Adipose tissue (tissue), 3 donors: ENCODE results near the gene PITPNC1. TPM values are rescaled to one million over a fixed set of nuclear protein-coding genes. Genes with fewer than 3 reads are reported as not detected.

Experiments used
- H3K27ac ChIP-seq: one replicate; pipeline ENCODE4 v1.5.1; 2013; ENCODE audit warnings: low read depth, low read length
- WGBS, 3 donors: extraction: QIAGEN DNeasy Blood & Tissue Kit; methylation state at CpG; one replicate each; pipeline ENCODE4 v1.1.7; 2013; 5-methylcytosine and 5-hydroxymethylcytosine counted together
- polyA plus RNA-seq, 3 donors: library from polyadenylated mRNA; stranded (reverse); fragments of 200-250 nt; gene quantifications; one replicate each; pipeline ENCODE4 v1.2.3, GENCODE V29; 2013
- donor health status: healthy with polysubstance abuse.
- donor health status: Bipolar disorder and iron deficiency.
- donor health status: healthy.

Gene PITPNC1
- polyA plus RNA-seq, 3 donors, result 12.6 to 21.2 (median 15.3) TPM

GRCh38 chr17:67658265-67658664 lies 281.2 kb downstream of the PITPNC1 start:
- H3K27ac ChIP-seq, result no peak overlapping the region
- 85 to 97% (median 96%) methylated on average over 4 of the region's 4 CpGs for WGBS, 3 donors

- WGBS, 3 donors, result 71 to 84% (median 82%) methylated on average over 1 of the region's 1 CpG
- no peak overlapping the region for H3K27ac ChIP-seq
Observed at GRCh38 chr17:67659028-67659427, 281.9 kb downstream of the PITPNC1 start.

- no peak overlapping the region for H3K27ac ChIP-seq
Observed at GRCh38 chr17:67662712-67663111, 285.6 kb downstream of the PITPNC1 start.

DNA sequence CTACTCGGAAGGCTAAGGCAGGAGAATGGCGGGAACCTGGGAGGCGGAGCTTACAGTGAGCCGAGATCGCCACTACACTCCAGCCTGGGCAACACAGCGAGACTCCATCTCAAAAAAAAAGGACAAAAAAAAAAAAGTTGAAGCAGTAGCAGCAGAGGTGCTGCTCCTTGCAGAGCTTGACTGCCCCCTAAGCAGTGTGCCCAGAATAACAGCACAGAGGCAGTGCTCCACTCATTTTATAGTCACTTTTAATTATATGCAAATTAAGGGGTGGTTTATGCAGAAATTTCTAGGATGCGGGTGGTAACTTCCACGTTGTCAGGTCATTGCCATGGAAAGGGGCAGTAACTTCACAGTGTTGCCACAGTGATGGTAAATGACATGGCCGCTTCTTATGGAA lies 286.4 kb downstream of the PITPNC1 start:
- H3K27ac ChIP-seq, result no peak overlapping the region
- WGBS, 3 donors, result 91 to 94% (median 93%) methylated on average over 9 of the region's 9 CpGs

DNA sequence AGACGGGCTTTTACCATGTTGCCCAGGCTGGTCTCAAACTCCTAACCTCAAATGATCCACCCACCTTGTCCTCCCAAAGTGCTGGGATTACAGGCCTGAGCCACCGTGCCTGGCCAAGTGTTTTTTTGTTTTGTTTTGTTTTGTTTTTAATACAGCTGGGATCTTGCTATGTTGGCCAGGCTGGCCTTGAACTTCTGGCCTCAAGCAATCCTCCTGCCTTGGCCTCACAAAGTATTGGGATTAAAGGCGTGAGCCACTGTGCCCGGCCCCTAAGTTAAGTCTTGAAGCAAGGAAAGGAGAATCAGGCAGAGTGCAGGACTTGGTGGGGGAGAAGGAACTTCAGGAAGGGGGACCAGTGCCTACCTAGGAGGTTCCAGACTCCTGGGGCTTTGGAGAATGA lies 288.9 kb downstream of the PITPNC1 start:
- WGBS, 3 donors, result 95 to 96% (median 95%) methylated on average over 4 of the region's 4 CpGs

GRCh38 chr17:67666710-67667109 lies 289.6 kb downstream of the PITPNC1 start:
- WGBS, 3 donors, result 58 to 91% (median 83%) methylated on average over 2 of the region's 2 CpGs
- no peak overlapping the region for H3K27ac ChIP-seq

More for the DNA sequence above, 288.9 kb downstream of the PITPNC1 start:
- H3K27ac ChIP-seq, result no peak overlapping the region

- WGBS, 3 donors, result 37 to 55% (median 52%) methylated on average over 3 of the region's 3 CpGs
- no peak overlapping the region for H3K27ac ChIP-seq
Observed at GRCh38 chr17:67671493-67671892, 294.4 kb downstream of the PITPNC1 start.

DNA sequence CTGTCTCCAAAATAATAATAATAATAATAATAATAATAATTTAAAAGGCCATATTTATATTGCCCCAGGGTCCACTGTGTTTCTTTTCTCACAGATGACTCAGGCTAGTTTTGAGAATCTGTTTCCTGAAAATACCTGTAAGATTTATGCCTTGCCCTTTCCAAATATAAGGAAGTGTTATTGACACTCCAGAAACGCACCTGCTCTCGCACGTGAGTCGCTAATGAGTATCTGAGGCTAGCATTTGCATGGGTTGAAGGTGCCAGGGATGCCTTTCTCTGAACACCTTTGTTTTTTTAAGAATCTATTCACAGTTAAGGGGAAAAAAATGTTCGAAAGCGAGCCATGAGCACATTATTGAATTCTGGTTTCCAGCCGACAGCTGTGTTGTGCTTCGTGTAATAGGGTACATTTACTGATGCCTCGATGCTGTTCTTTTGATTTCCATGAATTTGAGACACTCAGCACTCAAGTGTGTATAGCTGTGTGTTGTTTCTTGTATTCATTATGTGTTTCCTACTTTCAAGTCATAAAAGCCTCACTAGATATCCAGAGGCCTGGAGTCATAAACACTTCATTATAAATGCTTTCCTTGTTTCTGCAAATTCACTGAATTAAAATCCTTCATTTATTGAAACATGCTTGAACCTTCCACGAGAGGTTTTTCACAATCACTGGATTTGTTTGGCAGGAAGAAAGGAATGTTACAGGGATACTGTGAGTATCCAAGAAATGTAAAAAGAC lies 295.7 kb downstream of the PITPNC1 start:
- whole genome bisulfite sequencing, 3 donors, result 84 to 91% (median 91%) methylated on average over 10 of the region's 10 CpGs
- no peak overlapping the region for H3K27ac ChIP-seq

- WGBS, 3 donors, result 80 to 88% (median 82%) methylated on average over 4 of the region's 4 CpGs
- no peak overlapping the region for H3K27ac ChIP-seq
Observed at GRCh38 chr17:67675481-67675880, 298.4 kb downstream of the PITPNC1 start.

GRCh38 chr17:67676305-67676704 lies 299.2 kb downstream of the PITPNC1 start:
- WGBS, 3 donors, result 27 to 75% (median 72%) methylated on average over 4 of the region's 4 CpGs
- H3K27ac ChIP-seq, result no peak overlapping the region

DNA sequence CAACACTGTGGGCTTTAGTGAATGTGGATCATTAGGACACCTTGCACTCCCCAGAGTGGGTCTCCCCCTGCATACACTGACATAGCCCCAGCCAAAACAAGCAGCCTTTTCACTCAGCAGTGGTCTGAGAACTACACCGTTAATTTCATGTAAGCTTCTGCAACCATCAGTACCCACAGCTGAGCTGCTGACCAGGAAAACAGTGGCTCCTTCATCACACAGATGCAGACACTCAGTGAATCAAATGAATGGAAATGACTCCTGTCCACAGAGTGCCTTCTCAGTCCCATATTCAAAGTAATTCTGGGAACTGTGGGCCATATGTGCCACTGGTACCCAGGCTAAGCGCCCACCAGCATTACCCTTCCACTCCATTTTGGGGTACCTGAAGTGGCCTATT lies 301.3 kb downstream of the PITPNC1 start:
- no peak overlapping the region for H3K27ac ChIP-seq
- WGBS, 3 donors, result 89 to 96% (median 94%) methylated on average over 2 of the region's 2 CpGs

- no peak overlapping the region for H3K27ac ChIP-seq
- 96 to 99% (median 99%) methylated on average over 2 of the region's 2 CpGs for WGBS, 3 donors
Observed at GRCh38 chr17:67679225-67679624, 302.1 kb downstream of the PITPNC1 start.

- no peak overlapping the region for H3K27ac ChIP-seq
- WGBS, 3 donors, result 87 to 95% (median 95%) methylated on average over 6 of the region's 6 CpGs
Observed at GRCh38 chr17:67679721-67680120, 302.6 kb downstream of the PITPNC1 start.

DNA sequence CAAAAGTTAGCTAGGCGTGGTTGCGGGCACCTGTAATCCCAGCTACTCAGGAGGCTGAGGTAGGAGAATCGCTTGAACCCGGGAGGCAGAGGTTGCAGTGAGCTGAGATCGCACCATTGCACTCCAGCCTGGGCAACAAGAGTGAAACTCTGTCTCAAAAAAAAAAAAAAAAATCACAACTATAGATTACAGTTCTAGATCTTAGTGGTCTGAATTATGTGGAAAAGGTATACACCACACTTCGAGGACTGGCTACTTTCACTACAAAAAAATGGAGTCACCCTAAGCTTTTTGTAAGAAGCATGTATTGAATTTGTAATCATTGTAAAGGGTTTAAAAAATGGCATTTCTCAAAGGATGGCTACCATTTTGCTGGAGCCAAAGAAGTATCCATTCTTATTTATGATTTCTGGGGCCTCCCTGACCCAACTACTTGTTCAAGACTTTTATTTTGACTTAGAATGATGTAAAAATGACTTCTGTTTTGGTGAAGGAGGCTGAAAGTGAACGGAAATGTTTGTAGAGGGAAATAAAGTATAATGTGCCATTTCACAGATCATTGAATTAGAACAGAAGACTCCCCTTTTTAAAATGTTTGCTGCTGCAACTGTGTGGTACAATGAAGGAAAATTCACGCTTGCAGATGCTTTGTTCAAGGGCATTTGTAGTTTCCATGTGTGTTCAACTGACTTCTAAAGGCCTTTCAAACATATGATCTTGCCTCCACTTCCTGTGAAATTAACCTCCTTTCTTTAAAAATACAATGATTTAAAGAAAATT lies 303.6 kb downstream of the PITPNC1 start:
- WGBS, 3 donors, result 95 to 97% (median 96%) methylated on average over 7 to 8 of the region's 8 CpGs
- no peak overlapping the region for H3K27ac ChIP-seq

- H3K27ac ChIP-seq, result no peak overlapping the region
- 29 to 67% (median 62%) methylated on average over 2 of the region's 2 CpGs for WGBS, 3 donors
Observed at GRCh38 chr17:67682196-67682595, 305.1 kb downstream of the PITPNC1 start.

DNA sequence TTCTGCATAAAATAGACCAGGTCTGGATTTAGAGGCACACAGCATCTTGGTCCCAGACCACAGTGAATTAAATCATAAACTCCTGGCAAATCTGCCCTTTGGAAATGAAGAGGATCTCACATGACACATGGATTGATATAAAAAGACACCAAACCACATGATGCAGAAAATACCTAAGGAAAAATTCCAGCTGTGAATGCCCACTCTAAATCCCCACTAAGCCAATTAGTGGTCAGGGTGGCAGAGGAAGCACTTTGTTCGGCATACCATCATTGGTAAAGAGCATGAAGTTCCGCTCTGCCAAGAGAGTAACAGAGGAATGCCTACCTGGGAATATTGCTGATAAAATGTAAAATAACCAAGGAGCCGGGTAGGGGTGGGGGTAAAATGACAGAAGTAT lies 308.3 kb downstream of the PITPNC1 start:
- 77 to 95% (median 92%) methylated on average over 3 of the region's 3 CpGs for WGBS, 3 donors

DNA sequence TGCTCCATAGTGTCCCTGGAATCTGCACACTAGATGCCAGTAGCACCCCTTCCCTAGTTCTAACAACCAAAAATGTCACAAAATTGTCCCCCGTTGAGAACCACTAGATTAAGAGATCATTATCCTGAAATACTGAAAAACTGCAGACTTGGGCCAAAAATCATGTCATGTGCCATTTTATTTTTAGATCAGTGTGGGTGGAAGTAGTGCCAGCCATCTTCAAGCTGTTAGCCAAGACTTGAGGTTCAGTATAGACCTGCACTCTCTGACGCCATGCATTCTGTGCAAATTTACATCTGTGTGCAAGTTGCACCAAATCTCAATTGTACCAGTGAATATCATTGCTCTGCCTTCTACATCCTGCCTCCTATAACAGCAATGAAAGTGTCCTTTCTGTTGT lies 309.2 kb downstream of the PITPNC1 start:
- H3K27ac ChIP-seq, result no peak overlapping the region
- WGBS, 3 donors, result 79 to 81% (median 80%) methylated on average over 2 of the region's 2 CpGs

More for the DNA sequence above, 308.3 kb downstream of the PITPNC1 start:
- no peak overlapping the region for H3K27ac ChIP-seq

DNA sequence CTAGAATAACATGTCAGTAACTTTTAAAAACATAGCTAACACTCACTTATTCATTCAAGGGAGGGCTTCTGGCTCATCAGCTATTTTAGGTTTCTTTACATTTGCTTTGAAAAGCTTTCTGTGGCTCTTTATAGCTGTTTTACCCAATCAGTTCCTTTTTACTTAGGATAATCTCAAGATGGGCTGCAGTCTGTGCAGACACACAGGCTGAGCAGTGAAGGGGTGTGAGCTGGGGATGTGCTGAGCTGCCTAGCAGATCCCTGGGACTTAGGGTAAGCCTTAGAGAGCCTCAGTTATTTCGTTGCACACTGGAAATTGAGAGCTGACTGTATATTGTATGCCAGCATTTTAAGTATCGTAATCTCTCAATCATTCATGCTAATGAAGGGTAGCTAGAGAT lies 310.4 kb downstream of the PITPNC1 start:
- no peak overlapping the region for H3K27ac ChIP-seq
- WGBS, 3 donors, result 93 to 97% (median 96%) methylated on average over 2 of the region's 2 CpGs

GRCh38 chr17:67689534-67690177 lies 312.6 kb downstream of the PITPNC1 start:
- no peak overlapping the region for H3K27ac ChIP-seq
- WGBS, 3 donors, result 40 to 45% (median 42%) methylated on average over 2 of the region's 2 CpGs
